Colonic mucosa (tissue), 4 donors: ENCODE data around the gene CDR2L. TPM values are rescaled to one million over a fixed set of nuclear protein-coding genes. Genes with fewer than 3 reads are reported as not detected.

Experiments
- DNase-seq: peaks from one replicate; pipeline ENCODE4 v3.0.0-alpha.2; 2020
- H3K27ac ChIP-seq: fragments of 200-600 bp; one replicate; pipeline ENCODE4 v1.8.0; 2021
- H3K27me3 ChIP-seq: fragments of 200-600 bp; one replicate; pipeline ENCODE4 v1.8.0; 2021
- H3K36me3 ChIP-seq: fragments of 200-600 bp; one replicate; pipeline ENCODE4 v1.8.0; 2021
- H3K4me1 ChIP-seq: fragments of 200-600 bp; one replicate; pipeline ENCODE4 v1.8.0; 2021; ENCODE audit warnings: mild to moderate bottlenecking
- H3K4me3 ChIP-seq: fragments of 200-600 bp; one replicate; pipeline ENCODE4 v1.8.0; 2021
- H3K9ac ChIP-seq, 2 donors: one replicate each; pipeline ENCODE4 v1.7.0; 2013; ENCODE audit warnings: control low read depth in 2 of 2, low read depth in 2 of 2, low read length in 2 of 2
- H3K9me3 ChIP-seq: fragments of 200-600 bp; one replicate; pipeline ENCODE4 v1.8.0; 2021
- CTCF ChIP-seq: fragments of 200-600 bp; IDR thresholded peaks from one replicate; pipeline ENCODE4 v1.8.0; 2022; ENCODE audit warnings: antibody characterized with exemption, mild to moderate bottlenecking
- intact Hi-C: fragments of 100-400 bp; cut with DNase I; formaldehyde crosslinking; loops from one replicate; pipeline ENCODE4 v1.14.1; 2022
- total RNA-seq, 2 donors: library from RNA; stranded (reverse); fragmentation: NEBNext Ultra II Directional in 1 of 2; extraction: Animal tissue kit (Norgen Biotek cat#: 25700) in 1 of 2; gene quantifications; one replicate each; pipeline ENCODE4 v1.2.1, GENCODE V29; 2021
- donor health status: healthy.
- donor health status: DM: no; HTN: no; CAD: no.
- donor health status: DM: no; HTN: no; CAD: no.

The CDR2L gene
- total RNA-seq, 2 donors from 2014 or later = 3.7 to 4.1 TPM

- DNase-seq = no peak
- no peaks in the 10 kb centered on the region for H3K9me3 ChIP-seq
- H3K4me1 ChIP-seq = no peaks in the 10 kb centered on the region
- TF ChIP-seq CTCF = no peak
- intact Hi-C loops = no loop called here
- no peaks in the 10 kb centered on the region for H3K36me3 ChIP-seq
- no peaks in the 10 kb centered on the region for H3K27me3 ChIP-seq
- no peak overlapping the region for H3K27ac ChIP-seq
- no peak overlapping the region for H3K9ac ChIP-seq
- H3K4me3 ChIP-seq = no peak overlapping the region
Observed at GRCh38 chr17:75051941-75052340, 64.5 kb downstream of the CDR2L start.

Other genes starting within 250 kb of the CDR2L start
- gene NHERF1, start 239.0 kb upstream of the CDR2L start, total RNA-seq = 100 to 1,000 TPM; 186 to 244 TPM
- gene NAT9, start 211.3 kb upstream of the CDR2L start, total RNA-seq = 10 to 100 TPM; 28.4 to 52.6 TPM
- gene GRIN2C, start 127.7 kb upstream of the CDR2L start, total RNA-seq = under 1 TPM; 0.16 to 0.30 TPM
- gene FDXR, start 114.6 kb upstream of the CDR2L start, total RNA-seq = 10 to 100 TPM; 17.7 to 26.9 TPM
- gene FADS6, start 94.0 kb upstream of the CDR2L start, total RNA-seq = 10 to 100 TPM in 1 of 2 donors, under 1 TPM in 1; 0.30 to 18.4 TPM
- under 1 TPM in 1 of 2 donors, not detected in 1; 0.05 TPM for gene USH1G, start 64.4 kb upstream of the CDR2L start, total RNA-seq
- gene OTOP2, start 63.4 kb upstream of the CDR2L start, total RNA-seq = 10 to 100 TPM in 1 of 2 donors, 1 to 10 TPM in 1; 5.7 to 18.4 TPM
- gene OTOP3, start 51.7 kb upstream of the CDR2L start, total RNA-seq = under 1 TPM in 1 of 2 donors, not detected in 1; 0.40 TPM
- gene HID1, start 14.9 kb upstream of the CDR2L start, total RNA-seq = 10 to 100 TPM; 47.8 to 54.8 TPM
- 10 to 100 TPM; 27.2 to 50.1 TPM for gene MRPL58, start 25.0 kb downstream of the CDR2L start, total RNA-seq
- gene ATP5PD, start 59.3 kb downstream of the CDR2L start, total RNA-seq = 100 to 1,000 TPM; 302 to 371 TPM
- gene KCTD2, start 59.6 kb downstream of the CDR2L start, total RNA-seq = 10 to 100 TPM; 14.8 to 18.1 TPM
- 10 to 100 TPM; 19.4 to 50.1 TPM for gene SLC16A5, start 100.3 kb downstream of the CDR2L start, total RNA-seq
- gene ARMC7, start 122.3 kb downstream of the CDR2L start, total RNA-seq = 10 to 100 TPM; 20.5 to 20.7 TPM
- gene NT5C, start 144.1 kb downstream of the CDR2L start, total RNA-seq = 10 to 100 TPM; 72.3 to 94.9 TPM
- gene JPT1, start 166.9 kb downstream of the CDR2L start, total RNA-seq = 100 to 1,000 TPM; 227 to 367 TPM
- 100 to 1,000 TPM; 298 to 319 TPM for gene SUMO2, start 195.3 kb downstream of the CDR2L start, total RNA-seq
- gene NUP85, start 218.0 kb downstream of the CDR2L start, total RNA-seq = 10 to 100 TPM; 42.2 to 86.8 TPM